Osteocyte (in vitro differentiated cells): Measurements from ENCODE around the gene IFITM10. TPM values are rescaled to one million over a fixed set of nuclear protein-coding genes. Genes with fewer than 3 reads are reported as not detected.

Source experiments
- DNase-seq: peaks from one replicate; pipeline ENCODE4 v3.0.0; 2021; ENCODE audit warnings: mixed read lengths; ENCODE audit not compliant: unreplicated experiment; ENCODE audit errors: extremely low spot score
- H3K27ac Mint-ChIP-seq: one replicate; pipeline ENCODE4 v1.8.0; 2021; ENCODE audit warnings: mild to moderate bottlenecking, mixed read lengths; ENCODE audit not compliant: unreplicated experiment
- H3K27me3 Mint-ChIP-seq: one replicate; pipeline ENCODE4 v1.8.0; 2021; ENCODE audit warnings: mixed read lengths; ENCODE audit not compliant: unreplicated experiment
- H3K36me3 Mint-ChIP-seq: one replicate; pipeline ENCODE4 v1.8.0; 2021; ENCODE audit warnings: mixed read lengths; ENCODE audit not compliant: unreplicated experiment
- H3K4me1 Mint-ChIP-seq: one replicate; pipeline ENCODE4 v1.8.0; 2021; ENCODE audit warnings: mixed read lengths; ENCODE audit not compliant: unreplicated experiment
- H3K4me3 Mint-ChIP-seq: one replicate; pipeline ENCODE4 v1.8.0; 2021; ENCODE audit warnings: mild to moderate bottlenecking, moderate library complexity, mixed read lengths; ENCODE audit not compliant: unreplicated experiment
- H3K9me3 Mint-ChIP-seq: one replicate; pipeline ENCODE4 v1.8.0; 2021; ENCODE audit warnings: mixed read lengths; ENCODE audit not compliant: unreplicated experiment
- total RNA-seq: library from RNA; stranded (reverse); gene quantifications from 2 replicates; pipeline ENCODE4 v1.2.1, GENCODE V29; 2021
- TF ChIP-seq, protein P1 (sequence below): fragments of 200-600 bp; sonication (generic); IDR thresholded peaks from 2 replicates; pipeline ENCODE4 v1.5.0; 2021; ENCODE audit warnings: antibody characterized with exemption, mild to moderate bottlenecking, moderate library complexity

Gene IFITM10
- total RNA-seq, 1 donor from 2014 or later, result 24.0 TPM

- peaks cover 51% of the 10 kb centered on the region for H3K4me1 Mint-ChIP-seq
- H3K27ac Mint-ChIP-seq, result peak overlapping the region; percentile 10
- TF ChIP-seq, protein P1, sequence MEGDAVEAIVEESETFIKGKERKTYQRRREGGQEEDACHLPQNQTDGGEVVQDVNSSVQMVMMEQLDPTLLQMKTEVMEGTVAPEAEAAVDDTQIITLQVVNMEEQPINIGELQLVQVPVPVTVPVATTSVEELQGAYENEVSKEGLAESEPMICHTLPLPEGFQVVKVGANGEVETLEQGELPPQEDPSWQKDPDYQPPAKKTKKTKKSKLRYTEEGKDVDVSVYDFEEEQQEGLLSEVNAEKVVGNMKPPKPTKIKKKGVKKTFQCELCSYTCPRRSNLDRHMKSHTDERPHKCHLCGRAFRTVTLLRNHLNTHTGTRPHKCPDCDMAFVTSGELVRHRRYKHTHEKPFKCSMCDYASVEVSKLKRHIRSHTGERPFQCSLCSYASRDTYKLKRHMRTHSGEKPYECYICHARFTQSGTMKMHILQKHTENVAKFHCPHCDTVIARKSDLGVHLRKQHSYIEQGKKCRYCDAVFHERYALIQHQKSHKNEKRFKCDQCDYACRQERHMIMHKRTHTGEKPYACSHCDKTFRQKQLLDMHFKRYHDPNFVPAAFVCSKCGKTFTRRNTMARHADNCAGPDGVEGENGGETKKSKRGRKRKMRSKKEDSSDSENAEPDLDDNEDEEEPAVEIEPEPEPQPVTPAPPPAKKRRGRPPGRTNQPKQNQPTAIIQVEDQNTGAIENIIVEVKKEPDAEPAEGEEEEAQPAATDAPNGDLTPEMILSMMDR, result no peak
- no peaks in the 10 kb centered on the region for H3K36me3 Mint-ChIP-seq
- H3K27me3 Mint-ChIP-seq, result no peaks in the 10 kb centered on the region
- no peaks in the 10 kb centered on the region for H3K9me3 Mint-ChIP-seq
- DNase-seq, result no peak
- no peak overlapping the region for H3K4me3 Mint-ChIP-seq
Measured at GRCh38 chr11:1780700-1781592, 30.6 kb upstream of the IFITM10 start.

GRCh38 chr11:1779806-1780699 is 29.7 kb upstream of the IFITM10 start:
- H3K27me3 Mint-ChIP-seq, result no peaks in the 10 kb centered on the region
- peaks cover 44% of the 10 kb centered on the region for H3K4me1 Mint-ChIP-seq
- H3K36me3 Mint-ChIP-seq, result no peaks in the 10 kb centered on the region
- H3K4me3 Mint-ChIP-seq, result no peak overlapping the region
- H3K9me3 Mint-ChIP-seq, result no peaks in the 10 kb centered on the region
- no peak overlapping the region for H3K27ac Mint-ChIP-seq
- DNase-seq, result no peak
- TF ChIP-seq, protein P1, result no peak

DNA sequence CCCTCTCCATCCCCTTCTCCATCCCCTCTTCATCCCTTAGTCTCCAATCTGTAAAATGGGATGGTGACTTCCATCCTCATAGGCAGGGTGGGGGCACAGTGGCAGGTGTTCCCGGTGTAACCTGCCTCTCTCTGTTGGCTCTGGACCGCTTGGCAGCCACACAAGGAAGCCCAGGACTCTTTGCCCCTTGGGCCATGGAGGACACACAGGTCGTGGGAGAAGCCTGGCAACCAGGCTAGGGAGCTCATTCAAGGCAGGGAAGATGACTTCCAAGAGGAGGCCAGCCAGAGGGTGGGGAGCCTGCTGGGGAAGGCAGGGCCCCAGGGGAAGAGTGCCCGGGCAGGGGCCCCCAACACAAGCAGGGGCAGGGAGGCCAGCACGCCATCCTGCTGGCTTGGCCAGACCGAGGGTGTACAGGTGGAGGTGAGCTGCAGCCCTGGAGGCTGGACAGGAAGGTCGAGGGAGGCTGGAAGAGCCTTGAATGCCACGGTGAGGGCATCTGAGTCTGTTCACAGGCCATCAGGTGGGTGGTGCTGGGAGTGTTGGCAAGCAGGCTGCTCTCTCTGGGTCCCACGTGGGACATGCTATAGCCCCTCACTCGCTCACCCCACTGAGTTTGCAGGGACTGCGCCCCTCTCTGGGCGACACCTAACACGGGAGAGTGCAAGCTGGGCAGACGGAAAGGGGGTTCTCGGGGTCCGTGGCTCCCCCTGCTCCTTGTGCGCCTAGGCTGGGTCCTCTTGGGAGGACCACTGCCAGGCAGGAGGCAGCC is 28.8 kb upstream of the IFITM10 start:
- Mint-ChIP-seq H3K4me1 (peaks cover 42% of the 10 kb centered on the region), H3K36me3 (no peaks in the 10 kb centered on the region), H3K9me3 (no peaks in the 10 kb centered on the region), H3K27ac (no peak overlapping the region), H3K27me3 (no peaks in the 10 kb centered on the region), H3K4me3 (no peak overlapping the region)
- TF ChIP-seq, protein P1, result no peak
- DNase-seq, result no peak

DNA sequence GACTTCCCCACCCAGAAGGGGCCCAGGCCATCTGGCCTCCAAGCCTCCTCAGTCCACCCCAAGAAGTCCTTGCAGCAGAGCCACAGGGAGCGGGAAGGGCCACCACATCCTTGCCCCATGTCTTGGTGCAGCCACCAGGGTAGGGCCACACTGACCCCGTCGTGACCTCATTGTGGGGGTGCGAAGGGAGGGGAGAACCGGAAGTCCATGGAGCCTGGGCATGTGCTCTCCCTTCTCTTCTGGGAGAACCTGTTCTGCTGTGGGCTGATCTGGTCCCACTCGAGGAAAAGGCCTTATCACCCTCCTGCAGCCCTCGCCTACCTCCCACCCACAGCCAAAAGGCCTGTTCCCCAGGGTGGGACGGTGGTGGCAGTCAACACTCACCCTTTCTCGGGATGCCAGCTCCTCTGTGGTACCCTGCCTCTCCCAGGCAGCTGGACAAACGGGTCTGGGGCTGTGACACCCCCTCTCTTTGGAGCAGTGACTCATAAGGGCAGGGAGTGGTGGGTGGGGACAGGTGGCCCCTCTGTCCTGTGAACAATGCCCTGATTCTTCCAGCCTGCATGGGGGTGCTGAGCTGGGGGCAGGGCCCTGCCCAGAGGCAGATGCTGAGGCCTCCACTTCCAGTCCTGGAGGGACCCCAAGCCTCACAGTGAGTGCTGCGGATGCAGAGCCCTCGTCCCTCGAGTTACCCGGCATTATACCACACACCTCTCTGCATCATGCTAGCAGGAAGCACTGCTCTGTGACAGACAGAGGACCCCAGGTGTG is 27.9 kb upstream of the IFITM10 start:
- no peak for DNase-seq
- H3K36me3 Mint-ChIP-seq, result no peaks in the 10 kb centered on the region
- H3K4me1 Mint-ChIP-seq, result peaks cover 44% of the 10 kb centered on the region
- H3K4me3 Mint-ChIP-seq, result no peak overlapping the region
- H3K27me3 Mint-ChIP-seq, result no peaks in the 10 kb centered on the region
- TF ChIP-seq, protein P1, result no peak
- H3K27ac Mint-ChIP-seq, result no peak overlapping the region
- H3K9me3 Mint-ChIP-seq, result no peaks in the 10 kb centered on the region
